Hepatocyte (in vitro differentiated cells): ENCODE measurements around the gene LYRM4.

Source experiments
- EZH2phosphoT487 ChIP-seq: fragments of 200-600 bp; sonication (generic); IDR thresholded peaks from one replicate; pipeline ENCODE4 v1.6.1; 2018; ENCODE audit warnings: antibody characterized with exemption, mild to moderate bottlenecking, low read depth, moderate library complexity; ENCODE audit not compliant: unreplicated experiment, severe bottlenecking
- TF ChIP-seq, protein P1 (sequence below): fragments of 200-600 bp; sonication (generic); IDR thresholded peaks from 2 replicates; pipeline ENCODE4 v1.5.1; 2016; ENCODE audit warnings: antibody characterized with exemption, mild to moderate bottlenecking; ENCODE audit not compliant: poor library complexity

DNA sequence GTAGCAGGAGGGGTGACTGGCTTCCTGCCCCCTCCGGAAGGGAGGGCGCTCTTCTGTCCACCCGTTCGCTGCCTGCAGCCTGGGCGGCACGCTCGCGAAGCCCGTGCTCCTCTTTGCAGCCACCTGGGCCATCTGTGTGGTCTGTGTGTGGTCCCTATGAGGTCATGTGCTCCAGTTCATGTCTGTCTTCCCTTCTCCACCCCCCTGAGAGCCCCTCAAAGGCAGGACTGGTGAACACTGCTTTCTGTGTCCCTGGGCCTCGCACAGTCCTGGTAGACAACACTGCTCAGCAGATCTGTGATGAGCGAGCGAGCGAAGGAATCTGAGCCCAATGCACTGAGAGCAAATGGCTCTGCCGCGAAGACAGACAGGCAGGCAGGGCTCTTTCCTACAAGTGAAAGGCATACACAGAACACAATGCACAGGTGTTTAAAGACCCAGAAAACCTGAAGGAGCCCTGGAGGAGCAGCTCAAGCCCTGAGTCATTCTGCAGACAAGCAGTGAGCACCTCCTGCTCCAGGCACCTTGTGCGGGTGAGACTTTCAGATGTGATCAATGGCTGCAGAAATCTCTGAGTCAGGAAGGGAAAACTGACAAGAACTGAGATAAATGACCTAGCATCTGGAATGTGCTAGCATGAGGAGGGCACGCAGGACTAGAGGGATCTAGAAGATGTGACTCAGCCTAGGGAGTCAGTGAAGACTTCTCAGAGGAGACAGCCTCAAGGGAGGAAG is 148.5 kb downstream of the LYRM4 start:
- no peak for TF ChIP-seq EZH2phosphoT487
- TF ChIP-seq, protein P1, sequence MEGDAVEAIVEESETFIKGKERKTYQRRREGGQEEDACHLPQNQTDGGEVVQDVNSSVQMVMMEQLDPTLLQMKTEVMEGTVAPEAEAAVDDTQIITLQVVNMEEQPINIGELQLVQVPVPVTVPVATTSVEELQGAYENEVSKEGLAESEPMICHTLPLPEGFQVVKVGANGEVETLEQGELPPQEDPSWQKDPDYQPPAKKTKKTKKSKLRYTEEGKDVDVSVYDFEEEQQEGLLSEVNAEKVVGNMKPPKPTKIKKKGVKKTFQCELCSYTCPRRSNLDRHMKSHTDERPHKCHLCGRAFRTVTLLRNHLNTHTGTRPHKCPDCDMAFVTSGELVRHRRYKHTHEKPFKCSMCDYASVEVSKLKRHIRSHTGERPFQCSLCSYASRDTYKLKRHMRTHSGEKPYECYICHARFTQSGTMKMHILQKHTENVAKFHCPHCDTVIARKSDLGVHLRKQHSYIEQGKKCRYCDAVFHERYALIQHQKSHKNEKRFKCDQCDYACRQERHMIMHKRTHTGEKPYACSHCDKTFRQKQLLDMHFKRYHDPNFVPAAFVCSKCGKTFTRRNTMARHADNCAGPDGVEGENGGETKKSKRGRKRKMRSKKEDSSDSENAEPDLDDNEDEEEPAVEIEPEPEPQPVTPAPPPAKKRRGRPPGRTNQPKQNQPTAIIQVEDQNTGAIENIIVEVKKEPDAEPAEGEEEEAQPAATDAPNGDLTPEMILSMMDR, result no peak
